ENCODE data around the gene UMODL1.

DNA sequence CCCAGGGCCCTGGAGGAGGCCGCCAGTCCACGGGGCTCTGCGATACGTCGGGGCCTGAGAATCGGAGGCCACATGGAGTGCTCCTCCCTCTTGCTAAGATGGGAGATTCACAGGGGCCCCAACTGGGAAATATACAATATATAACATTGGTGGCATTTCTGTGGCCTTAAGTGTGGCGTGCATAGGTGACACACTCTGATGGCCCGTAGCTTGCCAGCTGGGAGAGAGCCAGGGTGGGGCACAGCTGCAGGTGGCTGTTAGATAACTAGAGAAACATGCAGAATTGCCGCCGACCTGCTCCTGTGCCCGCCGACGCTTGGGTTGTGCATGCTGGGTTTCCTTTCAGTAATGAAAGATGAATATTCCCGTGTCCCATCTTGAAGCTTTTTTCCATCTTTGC, 30.1 kb downstream of the UMODL1 start:
- TF ChIP-seq EZH2 (IDR thresholded peaks at IDR 0.05) (no peak), POLR2AphosphoS5 (IDR thresholded peaks at IDR 0.05; ENCODE audit: borderline replicate concordance, low read depth, low read length) (no peak), FOXP2 (optimal IDR thresholded peaks at IDR 0.05; ENCODE audit: control extremely low read depth, extremely low read length, insufficient read depth) (no peak)
